ENCODE measurements around the gene ZAP70. TPM values are rescaled to one million over a fixed set of nuclear protein-coding genes. Genes with fewer than 3 reads are reported as not detected.

ZAP70 gene
- polyA plus RNA-seq, 2 of the 4 experiments (the other 2 are of a cell fraction), result 0.10 TPM; not detected in 1

DNA sequence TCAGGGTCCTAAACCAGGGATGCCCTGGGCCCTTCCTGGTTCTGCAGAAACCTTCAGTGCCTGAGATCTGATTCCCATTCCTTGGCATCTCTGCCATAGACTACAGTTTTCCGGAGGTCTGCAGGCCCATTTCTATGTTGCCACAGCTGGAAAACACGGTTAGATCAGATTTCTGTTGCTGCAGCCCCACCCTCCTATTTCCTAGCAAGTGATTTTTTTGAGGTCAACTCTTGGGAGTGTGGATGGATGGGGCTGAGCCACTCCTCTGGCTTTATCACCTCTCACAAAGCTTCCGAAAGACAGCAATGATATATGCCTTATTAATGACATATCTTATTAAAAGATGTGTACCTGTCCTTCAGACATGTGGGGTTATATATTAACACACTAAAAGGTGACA lies 56.3 kb downstream of the ZAP70 start:
- TF ChIP-seq HOXB5 (CRISPR knock-in tag; IDR thresholded peaks at IDR 0.05) (no peak), RAD21 (conservative IDR thresholded peaks at IDR 0.05 in 1 of 2, IDR thresholded peaks at IDR 0.05 in 1 of 2) (no peak), HEYL (CRISPR knock-in tag; IDR thresholded peaks at IDR 0.05) (no peak)
- no peaks in the 10 kb centered on the region for H3K9me3 ChIP-seq
- no peak overlapping the region for H3K27ac ChIP-seq
- no peak overlapping the region for H3K4me3 ChIP-seq
- CTCF ChIA-PET, result interaction anchor here (0.7 kb wide), 1 partner anchor 41 kb away, joined by 3 read pairs; no protein-coding TSS in a partner anchor
- 72% methylated on average over 3 of the region's 3 CpGs for WGBS (ENCODE audit: missing lambda C conversion rate)
- H3K4me2 ChIP-seq, result no peak overlapping the region
- ATAC-seq, result no peak
- FAIRE-seq, result no peak
- POLR2A ChIA-PET, result no interaction called here
- no peak for DNase-seq (ENCODE audit: low read depth in 1 of 2, low spot score in 1 of 2)
- no peaks in the 10 kb centered on the region for H3K4me1 ChIP-seq

DNA sequence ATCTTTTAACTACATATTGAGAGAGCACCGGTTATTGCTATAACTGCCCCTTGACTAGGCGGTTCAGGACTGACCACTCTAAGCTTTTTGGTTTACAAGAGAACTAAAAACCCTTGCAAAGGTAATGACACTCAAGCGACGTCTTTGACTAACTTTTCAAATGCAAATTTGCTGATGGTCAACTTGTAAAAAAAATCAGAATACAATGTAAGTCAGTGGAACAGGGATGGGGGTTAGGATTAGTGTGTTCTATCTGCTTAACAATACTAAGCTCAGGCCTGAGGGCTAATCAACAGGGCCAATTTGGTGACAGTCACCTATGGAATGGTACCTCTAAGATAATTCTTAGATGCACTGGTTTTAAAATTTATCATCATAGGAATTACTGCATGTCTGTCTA lies 57.1 kb downstream of the ZAP70 start:
- no peak overlapping the region for H3K4me2 ChIP-seq
- H3K4me1 ChIP-seq, result no peaks in the 10 kb centered on the region
- DNase-seq (ENCODE audit: low read depth in 1 of 2, low spot score in 1 of 2) (no peak), FAIRE-seq (no peak), ATAC-seq (no peak)
- CTCF ChIA-PET, result interaction anchor here (0.7 to 1.3 kb wide), 3 partner anchors 30 to 615 kb away, joined by 3 to 4 read pairs (median 3); no protein-coding TSS in a partner anchor
- H3K4me3 ChIP-seq, result no peak overlapping the region
- no peaks in the 10 kb centered on the region for H3K9me3 ChIP-seq
- H3K27ac ChIP-seq, result no peak overlapping the region
- 71% methylated on average over 4 of the region's 4 CpGs for WGBS (ENCODE audit: missing lambda C conversion rate)
- TF ChIP-seq SMC3 (IDR thresholded peaks at IDR 0.05) (no peak), CHD4 (IDR thresholded peaks at IDR 0.05; ENCODE audit: borderline replicate concordance) (no peak), ZNF302 (CRISPR knock-in tag; IDR thresholded peaks at IDR 0.05) (no peak)
- TF ChIP-seq, protein P1, sequence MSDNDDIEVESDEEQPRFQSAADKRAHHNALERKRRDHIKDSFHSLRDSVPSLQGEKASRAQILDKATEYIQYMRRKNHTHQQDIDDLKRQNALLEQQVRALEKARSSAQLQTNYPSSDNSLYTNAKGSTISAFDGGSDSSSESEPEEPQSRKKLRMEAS (IDR thresholded peaks at IDR 0.05), result no peak
- POLR2A ChIA-PET, result no interaction called here

DNA sequence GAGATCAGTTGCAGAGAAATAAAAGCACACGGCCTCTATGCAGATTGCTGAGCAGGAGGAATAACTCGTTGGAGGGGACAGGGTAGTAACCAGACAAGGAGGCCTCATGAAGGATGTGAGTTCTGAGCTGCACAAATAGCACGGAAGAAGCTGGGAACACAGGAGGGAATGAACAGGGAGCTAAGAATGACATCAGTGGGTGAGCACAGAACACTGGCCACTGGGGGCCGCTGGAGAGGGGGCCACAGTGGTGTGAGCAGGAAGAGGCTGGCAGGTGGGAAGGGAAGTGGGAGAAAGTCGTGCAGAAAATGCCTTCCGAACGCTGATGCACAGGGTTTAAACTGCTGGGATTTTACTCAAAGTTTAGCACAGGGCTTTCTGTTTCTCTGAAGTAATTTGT lies 61.0 kb downstream of the ZAP70 start:
- ChIA-PET POLR2A (no interaction called here), CTCF (interaction anchor here (0.6 to 1.1 kb wide), 5 partner anchors 12 to 499 kb away, joined by 3 read pairs; no protein-coding TSS in a partner anchor)
- no peak for FAIRE-seq
- Histone ChIP-seq H3K4me1 (no peaks in the 10 kb centered on the region), H3K4me2 (no peak overlapping the region), H3K4me3 (no peak overlapping the region), H3K9me3 (no peaks in the 10 kb centered on the region), H3K27ac (no peak overlapping the region)
- DNase-seq (ENCODE audit: low read depth in 1 of 2, low spot score in 1 of 2), result no peak
- ATAC-seq, result peak in 1 of 2 experiments; percentile 79; a peak in 4 of 6 replicates
- 72% methylated on average over 7 of the region's 7 CpGs for WGBS (ENCODE audit: missing lambda C conversion rate)
- no peak for TF ChIP-seq ZSCAN20 (CRISPR knock-in tag; IDR thresholded peaks at IDR 0.05)
- TF ChIP-seq, protein P2, sequence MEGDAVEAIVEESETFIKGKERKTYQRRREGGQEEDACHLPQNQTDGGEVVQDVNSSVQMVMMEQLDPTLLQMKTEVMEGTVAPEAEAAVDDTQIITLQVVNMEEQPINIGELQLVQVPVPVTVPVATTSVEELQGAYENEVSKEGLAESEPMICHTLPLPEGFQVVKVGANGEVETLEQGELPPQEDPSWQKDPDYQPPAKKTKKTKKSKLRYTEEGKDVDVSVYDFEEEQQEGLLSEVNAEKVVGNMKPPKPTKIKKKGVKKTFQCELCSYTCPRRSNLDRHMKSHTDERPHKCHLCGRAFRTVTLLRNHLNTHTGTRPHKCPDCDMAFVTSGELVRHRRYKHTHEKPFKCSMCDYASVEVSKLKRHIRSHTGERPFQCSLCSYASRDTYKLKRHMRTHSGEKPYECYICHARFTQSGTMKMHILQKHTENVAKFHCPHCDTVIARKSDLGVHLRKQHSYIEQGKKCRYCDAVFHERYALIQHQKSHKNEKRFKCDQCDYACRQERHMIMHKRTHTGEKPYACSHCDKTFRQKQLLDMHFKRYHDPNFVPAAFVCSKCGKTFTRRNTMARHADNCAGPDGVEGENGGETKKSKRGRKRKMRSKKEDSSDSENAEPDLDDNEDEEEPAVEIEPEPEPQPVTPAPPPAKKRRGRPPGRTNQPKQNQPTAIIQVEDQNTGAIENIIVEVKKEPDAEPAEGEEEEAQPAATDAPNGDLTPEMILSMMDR (IDR thresholded peaks at IDR 0.05), result 0 out of 3 replicates have a peak, but pooled peaks have one; percentile 6
- TF ChIP-seq, protein P3, sequence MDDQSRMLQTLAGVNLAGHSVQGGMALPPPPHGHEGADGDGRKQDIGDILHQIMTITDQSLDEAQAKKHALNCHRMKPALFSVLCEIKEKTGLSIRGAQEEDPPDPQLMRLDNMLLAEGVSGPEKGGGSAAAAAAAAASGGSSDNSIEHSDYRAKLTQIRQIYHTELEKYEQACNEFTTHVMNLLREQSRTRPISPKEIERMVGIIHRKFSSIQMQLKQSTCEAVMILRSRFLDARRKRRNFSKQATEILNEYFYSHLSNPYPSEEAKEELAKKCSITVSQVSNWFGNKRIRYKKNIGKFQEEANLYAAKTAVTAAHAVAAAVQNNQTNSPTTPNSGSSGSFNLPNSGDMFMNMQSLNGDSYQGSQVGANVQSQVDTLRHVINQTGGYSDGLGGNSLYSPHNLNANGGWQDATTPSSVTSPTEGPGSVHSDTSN (IDR thresholded peaks at IDR 0.05), result no peak
- TF ChIP-seq HOXB5 (CRISPR knock-in tag; IDR thresholded peaks at IDR 0.05), result no peak
- no peak for TF ChIP-seq HDAC2 (IDR thresholded peaks at IDR 0.05)

DNA sequence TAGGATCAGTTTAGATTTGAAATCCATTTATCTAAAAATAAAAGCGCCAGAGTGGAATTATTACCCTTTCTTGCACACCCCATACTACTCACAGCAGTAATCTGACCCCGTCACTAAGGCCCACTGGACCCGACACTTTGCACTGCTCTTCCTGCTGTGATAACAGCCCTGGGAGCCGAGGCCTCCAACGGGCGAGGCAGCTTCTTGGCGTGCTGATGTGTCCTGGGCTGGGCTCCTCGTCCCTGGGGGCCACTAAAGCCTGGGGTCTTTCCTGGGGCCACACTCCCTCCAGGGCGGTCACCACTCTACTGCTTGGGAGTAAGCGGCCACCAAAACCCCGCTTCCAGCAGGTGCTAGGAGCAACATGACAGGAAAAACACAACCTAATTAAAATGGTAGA lies 61.7 kb downstream of the ZAP70 start:
- FAIRE-seq (no peak), ATAC-seq (no peak), DNase-seq (ENCODE audit: low read depth in 1 of 2, low spot score in 1 of 2) (no peak)
- TF ChIP-seq EHF (CRISPR knock-in tag; IDR thresholded peaks at IDR 0.05) (no peak), CBX8 (IDR thresholded peaks at IDR 0.05) (no peak), POLR2A (IDR thresholded peaks at IDR 0.05; ENCODE audit: low read length) (no peak), HOXB5 (CRISPR knock-in tag; IDR thresholded peaks at IDR 0.05) (no peak), JUN (IDR thresholded peaks at IDR 0.05) (no peak), HDAC2 (IDR thresholded peaks at IDR 0.05) (no peak), SMC3 (IDR thresholded peaks at IDR 0.05) (no peak), RCOR1 (IDR thresholded peaks at IDR 0.05; ENCODE audit: low read depth, low read length) (no peak)
- TF ChIP-seq, protein P4, sequence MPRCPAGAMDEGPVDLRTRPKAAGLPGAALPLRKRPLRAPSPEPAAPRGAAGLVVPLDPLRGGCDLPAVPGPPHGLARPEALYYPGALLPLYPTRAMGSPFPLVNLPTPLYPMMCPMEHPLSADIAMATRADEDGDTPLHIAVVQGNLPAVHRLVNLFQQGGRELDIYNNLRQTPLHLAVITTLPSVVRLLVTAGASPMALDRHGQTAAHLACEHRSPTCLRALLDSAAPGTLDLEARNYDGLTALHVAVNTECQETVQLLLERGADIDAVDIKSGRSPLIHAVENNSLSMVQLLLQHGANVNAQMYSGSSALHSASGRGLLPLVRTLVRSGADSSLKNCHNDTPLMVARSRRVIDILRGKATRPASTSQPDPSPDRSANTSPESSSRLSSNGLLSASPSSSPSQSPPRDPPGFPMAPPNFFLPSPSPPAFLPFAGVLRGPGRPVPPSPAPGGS (IDR thresholded peaks at IDR 0.05), result no peak
- Histone ChIP-seq H3K4me2 (no peak overlapping the region), H3K9me3 (no peaks in the 10 kb centered on the region), H3K4me3 (no peak overlapping the region), H3K4me1 (no peaks in the 10 kb centered on the region), H3K27ac (no peak overlapping the region)
- 90% methylated on average over 11 of the region's 11 CpGs for WGBS (ENCODE audit: missing lambda C conversion rate)
- CTCF ChIA-PET, result interaction anchor here (0.6 kb wide), 1 partner anchor 499 kb away, joined by 3 read pairs; no protein-coding TSS in a partner anchor
- POLR2A ChIA-PET, result no interaction called here

Data from A549 (cell line).